SIG-M5 (cell line): ENCODE results near the gene UBTF.

Experiments
- DNase-seq: peaks from one replicate; lab custom pipeline; 2025; lab: John Stamatoyannopoulos, UW

UBTF gene

GRCh38 chr17:44219616-44220212 is at the start of gene UBTF:
Gene UBTF, minus strand, starts transcription at chr17:44219675. Its CDS starts 1,446 bp downstream, at chr17:44218229.
- DNase-seq = no peak

GRCh38 chr17:44268709-44269534 is 49.4 kb upstream of the UBTF start:
- no peak for DNase-seq

GRCh38 chr17:44267818-44268490 is 48.5 kb upstream of the UBTF start, which contains the start of gene SLC4A1:
Gene SLC4A1, minus strand, starts transcription at chr17:44268135. Its CDS starts 5,269 bp downstream, at chr17:44262866.
- DNase-seq = no peak

GRCh38 chr17:44267165-44267455 is 47.6 kb upstream of the UBTF start:
- DNase-seq = no peak

GRCh38 chr17:44266402-44267164 is 47.1 kb upstream of the UBTF start:
- DNase-seq = no peak

- DNase-seq = no peak
Measured at GRCh38 chr17:44263345-44263902, 43.9 kb upstream of the UBTF start.

- no peak for DNase-seq
Measured at GRCh38 chr17:44262654-44263225, 43.3 kb upstream of the UBTF start.

- DNase-seq = no peak
Measured at GRCh38 chr17:44260296-44260695, 40.8 kb upstream of the UBTF start.

GRCh38 chr17:44258811-44259351 is 39.4 kb upstream of the UBTF start:
- DNase-seq = no peak

- no peak for DNase-seq
Measured at GRCh38 chr17:44257815-44258760, 38.6 kb upstream of the UBTF start.

- DNase-seq = no peak
Measured at GRCh38 chr17:44256671-44257070, 37.2 kb upstream of the UBTF start.

GRCh38 chr17:44255915-44256314 is 36.4 kb upstream of the UBTF start:
- DNase-seq = no peak

GRCh38 chr17:44254361-44255095 is 35.1 kb upstream of the UBTF start:
- no peak for DNase-seq

- DNase-seq = no peak
Measured at GRCh38 chr17:44253006-44253405, 33.5 kb upstream of the UBTF start.

GRCh38 chr17:44251062-44251461 is 31.6 kb upstream of the UBTF start:
- DNase-seq = no peak

GRCh38 chr17:44249501-44250246 is 30.2 kb upstream of the UBTF start:
- DNase-seq = no peak

- DNase-seq = no peak
Measured at GRCh38 chr17:44247876-44248736, 28.6 kb upstream of the UBTF start.

GRCh38 chr17:44247440-44247841 is 28.0 kb upstream of the UBTF start:
- no peak for DNase-seq
